GM20000 (cell line): Measurements from ENCODE around the gene SENP6.
A peak's percentile ranks its signal among the peaks of the same experiment; 100 is the strongest.
"Not testable (repeated sequence)": the region's sequence is repeated elsewhere in the genome, so short reads cannot be mapped to it uniquely, and the experiment has no call there.

Experiments
- DNase-seq: peaks from one replicate; pipeline ENCODE4 v3.0.0; 2012; ENCODE audit warnings: low spot score
- TF ChIP-seq, protein P1 (sequence below): IDR thresholded peaks from 2 replicates; pipeline ENCODE4 v1.5.1; 2012; ENCODE audit warnings: mild to moderate bottlenecking, control low read depth; ENCODE audit errors: extremely low read depth, missing control alignments

SENP6 gene

DNA sequence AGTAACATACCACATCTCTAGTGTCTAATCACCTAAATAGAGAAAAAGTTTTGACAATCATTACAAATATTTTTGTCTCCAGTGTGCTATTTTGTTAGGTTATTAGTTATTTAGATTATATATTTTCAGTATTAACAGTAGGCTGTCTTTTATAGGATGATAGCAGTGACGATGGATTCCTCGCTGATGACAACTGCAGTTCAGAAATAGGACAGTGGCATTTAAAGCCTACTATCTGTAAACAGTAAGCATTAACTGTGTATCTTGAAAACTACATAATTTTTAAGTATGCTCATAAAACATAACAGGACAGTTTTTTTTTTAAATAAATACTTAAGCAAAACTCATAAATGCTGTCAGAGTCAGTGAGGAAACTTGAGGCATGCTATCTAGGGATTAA, 109.5 kb downstream of the SENP6 start:
- DNase-seq = no peak
- TF ChIP-seq, protein P1, sequence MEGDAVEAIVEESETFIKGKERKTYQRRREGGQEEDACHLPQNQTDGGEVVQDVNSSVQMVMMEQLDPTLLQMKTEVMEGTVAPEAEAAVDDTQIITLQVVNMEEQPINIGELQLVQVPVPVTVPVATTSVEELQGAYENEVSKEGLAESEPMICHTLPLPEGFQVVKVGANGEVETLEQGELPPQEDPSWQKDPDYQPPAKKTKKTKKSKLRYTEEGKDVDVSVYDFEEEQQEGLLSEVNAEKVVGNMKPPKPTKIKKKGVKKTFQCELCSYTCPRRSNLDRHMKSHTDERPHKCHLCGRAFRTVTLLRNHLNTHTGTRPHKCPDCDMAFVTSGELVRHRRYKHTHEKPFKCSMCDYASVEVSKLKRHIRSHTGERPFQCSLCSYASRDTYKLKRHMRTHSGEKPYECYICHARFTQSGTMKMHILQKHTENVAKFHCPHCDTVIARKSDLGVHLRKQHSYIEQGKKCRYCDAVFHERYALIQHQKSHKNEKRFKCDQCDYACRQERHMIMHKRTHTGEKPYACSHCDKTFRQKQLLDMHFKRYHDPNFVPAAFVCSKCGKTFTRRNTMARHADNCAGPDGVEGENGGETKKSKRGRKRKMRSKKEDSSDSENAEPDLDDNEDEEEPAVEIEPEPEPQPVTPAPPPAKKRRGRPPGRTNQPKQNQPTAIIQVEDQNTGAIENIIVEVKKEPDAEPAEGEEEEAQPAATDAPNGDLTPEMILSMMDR = no peak

DNA sequence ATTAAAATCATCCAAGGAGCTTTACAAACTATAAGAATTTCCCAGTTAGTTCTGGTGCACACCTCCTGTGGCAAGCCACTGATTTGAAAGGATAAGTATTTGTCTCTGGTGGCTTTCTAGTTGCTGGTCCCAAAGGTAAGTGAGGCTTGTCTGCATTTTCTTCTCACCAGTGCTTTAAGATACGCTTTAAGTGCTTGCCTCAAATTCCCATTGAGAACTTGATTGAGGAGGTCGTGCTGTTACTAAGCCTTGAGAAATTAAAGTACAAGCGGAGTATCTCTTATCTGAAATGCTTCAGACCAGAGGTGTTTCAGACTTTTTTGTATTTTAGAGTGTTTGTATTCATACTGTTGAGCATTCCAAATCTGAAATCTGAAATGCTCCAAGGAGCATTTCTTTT, 117.5 kb downstream of the SENP6 start:
- TF ChIP-seq, protein P1 = no peak
- no peak for DNase-seq

DNA sequence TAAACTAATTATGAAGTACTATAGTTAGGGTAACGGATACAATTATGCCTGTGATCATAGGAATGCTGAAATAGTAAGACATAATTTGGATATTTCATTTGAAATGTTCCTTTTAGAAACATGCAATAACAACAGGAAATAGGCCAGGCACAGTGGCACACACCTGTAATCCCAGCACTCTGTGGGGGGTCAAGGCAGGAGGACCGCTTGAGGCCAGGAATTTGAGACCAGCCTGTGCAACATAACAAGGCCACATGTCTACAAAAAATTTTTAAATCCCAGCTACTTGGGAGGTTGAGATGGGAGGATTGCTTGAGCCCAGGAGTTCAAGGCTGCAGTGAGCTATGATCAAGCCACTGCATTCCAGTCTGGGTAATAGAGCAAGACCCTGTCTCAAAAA, 121.7 kb downstream of the SENP6 start:
- DNase-seq = no peak
- TF ChIP-seq, protein P1 = no peak

DNA sequence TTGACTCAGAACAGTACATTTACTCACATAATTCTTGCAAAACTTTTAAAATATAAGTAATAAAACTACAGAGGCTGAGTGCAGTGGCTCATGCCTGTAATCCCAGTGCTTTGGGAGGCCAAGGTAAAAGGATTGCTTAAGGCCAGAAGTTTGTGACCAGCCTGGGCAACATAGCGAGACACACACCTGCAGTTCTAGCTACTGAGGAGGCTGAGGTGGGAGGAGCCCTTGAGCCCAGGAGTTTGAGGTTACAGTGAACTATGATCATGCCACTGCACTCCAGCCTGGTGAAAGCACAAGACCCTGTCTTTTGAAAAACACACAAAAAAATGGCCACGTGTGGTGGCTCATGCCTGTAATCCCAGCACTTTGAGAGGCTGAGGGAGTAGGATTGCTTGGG, 125.5 kb downstream of the SENP6 start:
- DNase-seq = no peak
- TF ChIP-seq, protein P1 = no peak

DNA sequence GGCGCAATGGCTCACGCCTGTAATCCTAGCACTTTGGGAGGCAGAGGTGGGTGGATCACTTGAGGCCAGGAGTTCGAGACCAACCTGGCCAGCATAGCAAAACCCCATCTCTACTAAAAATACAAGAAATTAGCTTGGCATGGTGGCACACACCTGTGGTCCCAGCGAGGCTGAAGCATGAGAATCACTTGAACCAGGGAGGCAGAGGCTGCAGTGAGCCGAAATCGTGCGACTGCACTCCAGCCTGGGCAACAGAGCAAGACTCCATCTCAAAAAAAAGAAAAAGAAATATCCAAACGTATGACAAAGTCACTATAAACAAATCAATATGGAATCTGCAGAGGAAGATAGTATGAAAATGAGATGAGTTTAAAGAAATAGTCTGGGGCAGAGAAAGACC, 129.3 kb downstream of the SENP6 start:
- DNase-seq = not testable (repeated sequence)

DNA sequence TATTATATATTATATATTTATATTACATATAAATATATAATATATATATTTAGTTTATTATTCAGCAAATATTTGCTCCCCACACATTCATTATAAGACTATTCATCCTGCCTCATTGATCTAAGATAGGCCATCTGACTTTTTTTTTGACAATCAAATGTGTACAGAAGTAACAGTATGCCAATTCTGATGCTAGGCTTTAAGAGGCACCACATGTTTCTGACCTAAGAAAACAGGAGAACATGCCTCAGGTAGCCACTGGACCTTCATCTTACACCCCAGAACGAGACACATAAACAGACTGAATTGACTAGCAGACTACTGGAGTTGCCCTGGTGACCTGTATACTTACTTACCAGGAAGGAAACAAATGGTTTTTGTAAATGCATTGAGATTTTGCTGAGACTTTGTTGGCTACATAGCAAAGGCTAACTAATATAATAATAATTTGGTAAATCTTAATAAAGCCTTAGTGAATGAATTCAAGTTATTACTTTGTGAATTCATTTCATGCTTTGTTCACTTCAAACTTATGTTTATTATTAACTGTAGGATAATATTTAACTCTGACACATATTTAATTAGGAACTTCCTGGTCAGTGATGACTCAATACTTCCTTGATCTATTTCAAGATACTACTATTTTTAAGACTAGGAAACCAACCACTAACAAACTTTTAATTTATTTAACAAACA, 134.0 kb downstream of the SENP6 start:
- TF ChIP-seq, protein P1 = no peak
- peak; percentile 20 for DNase-seq

DNA sequence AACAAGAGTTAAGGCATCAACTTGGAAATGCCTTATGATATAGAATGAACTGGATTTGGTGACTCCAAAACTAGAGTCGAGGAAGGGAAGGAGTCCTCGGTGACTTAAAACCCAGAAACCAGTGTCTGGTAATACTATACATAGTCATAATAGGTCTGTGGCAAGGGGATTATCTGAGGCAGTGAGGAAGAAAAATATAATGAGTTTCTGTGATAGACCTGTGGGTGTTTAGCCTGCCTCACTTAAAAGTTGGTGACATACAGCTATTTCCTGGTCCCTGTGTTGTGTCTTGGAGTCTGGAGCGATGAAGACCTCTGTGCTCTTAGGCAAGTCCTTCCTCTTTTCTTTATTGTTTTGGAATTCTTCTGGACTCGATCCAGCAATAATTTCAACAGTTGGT, 142.3 kb downstream of the SENP6 start:
- no peak for DNase-seq

DNA sequence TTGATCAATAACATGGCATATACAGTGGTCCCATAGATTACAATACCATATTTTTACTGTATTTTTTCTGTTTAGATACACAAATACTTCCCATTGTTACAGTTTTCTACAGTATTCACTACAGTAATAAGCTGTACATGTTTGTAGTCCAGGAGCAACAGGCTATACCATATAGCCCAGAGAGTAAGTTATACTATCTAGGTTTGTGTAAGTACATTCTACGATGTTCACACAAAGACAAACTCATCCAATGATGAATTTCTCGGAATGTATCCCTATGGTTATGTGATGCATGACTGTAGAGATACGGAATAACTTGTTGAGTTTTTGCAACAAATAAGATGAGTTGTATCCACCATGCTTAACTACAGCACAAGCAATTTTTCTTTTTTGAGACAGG, 143.7 kb downstream of the SENP6 start:
- DNase-seq = no peak
- TF ChIP-seq, protein P1 = no peak

More for the DNA sequence above, 142.3 kb downstream of the SENP6 start:
- TF ChIP-seq, protein P1 = no peak
